HG03521 (cell line): ENCODE results near the gene SPDEF.

Experiments
- ATAC-seq: cut with Tn5 transposase; IDR thresholded peaks from one replicate; pipeline ENCODE4 v1.9.1; 2021; ENCODE audit warnings: mild to moderate bottlenecking, moderate library complexity; ENCODE audit not compliant: unreplicated experiment

Gene SPDEF

DNA sequence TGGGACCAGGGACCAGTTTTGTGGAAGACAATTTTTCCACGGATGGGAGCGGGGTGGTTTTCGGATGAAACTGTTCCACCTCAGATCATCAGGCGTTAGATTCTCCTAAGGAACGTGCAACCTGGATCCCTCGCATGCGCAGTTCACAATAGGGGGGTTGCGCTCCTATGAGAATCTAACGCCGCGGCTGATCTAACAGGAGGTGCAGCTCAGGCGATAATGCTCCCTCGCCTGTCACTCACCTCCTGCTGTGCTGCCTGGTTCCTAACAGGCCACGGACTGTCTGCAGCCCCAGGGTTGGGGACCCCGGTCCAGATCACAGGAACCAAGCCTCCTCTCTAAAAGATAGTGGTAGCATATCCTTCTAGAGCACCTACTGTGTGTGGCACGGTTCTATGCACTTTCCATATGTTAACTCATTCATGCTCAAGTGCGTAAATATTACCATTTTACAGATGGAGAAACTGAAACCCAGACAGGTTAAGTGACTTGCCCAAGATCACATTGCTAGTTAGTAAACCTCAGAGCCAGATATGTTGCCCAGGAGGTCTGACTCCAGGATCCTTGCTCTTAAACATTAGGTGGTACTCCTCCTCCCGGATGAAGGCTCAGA is 25.3 kb downstream of the SPDEF start:
- ATAC-seq: no peak

DNA sequence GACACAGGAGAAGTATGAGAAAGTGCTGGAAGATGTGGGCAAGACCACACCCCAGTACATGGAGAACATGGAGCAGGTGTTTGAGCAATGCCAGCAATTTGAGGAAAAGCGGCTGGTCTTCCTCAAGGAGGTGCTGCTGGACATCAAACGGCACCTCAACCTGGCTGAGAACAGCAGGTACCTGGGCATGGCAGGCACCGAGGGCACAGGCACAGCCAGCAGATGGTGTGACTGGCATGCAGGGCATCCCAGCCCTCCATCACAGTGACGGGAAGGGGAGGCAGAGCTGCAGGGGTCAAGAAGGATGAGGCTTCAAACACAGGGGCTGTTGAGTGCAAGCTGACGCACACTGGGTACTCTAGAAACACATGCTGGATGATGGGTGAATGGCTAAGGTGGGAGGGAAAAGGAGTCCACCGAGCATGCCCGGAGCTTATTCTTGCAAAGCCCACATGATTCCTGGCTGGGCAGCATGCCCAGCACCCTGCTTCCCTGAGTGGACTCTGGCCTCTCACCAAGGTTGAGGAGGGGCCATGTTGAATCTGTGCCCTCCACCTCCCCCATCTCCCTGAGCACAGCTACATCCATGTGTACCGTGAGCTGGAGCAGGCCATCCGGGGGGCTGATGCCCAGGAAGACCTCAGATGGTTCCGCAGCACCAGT is 26.3 kb downstream of the SPDEF start:
- no peak for ATAC-seq

DNA sequence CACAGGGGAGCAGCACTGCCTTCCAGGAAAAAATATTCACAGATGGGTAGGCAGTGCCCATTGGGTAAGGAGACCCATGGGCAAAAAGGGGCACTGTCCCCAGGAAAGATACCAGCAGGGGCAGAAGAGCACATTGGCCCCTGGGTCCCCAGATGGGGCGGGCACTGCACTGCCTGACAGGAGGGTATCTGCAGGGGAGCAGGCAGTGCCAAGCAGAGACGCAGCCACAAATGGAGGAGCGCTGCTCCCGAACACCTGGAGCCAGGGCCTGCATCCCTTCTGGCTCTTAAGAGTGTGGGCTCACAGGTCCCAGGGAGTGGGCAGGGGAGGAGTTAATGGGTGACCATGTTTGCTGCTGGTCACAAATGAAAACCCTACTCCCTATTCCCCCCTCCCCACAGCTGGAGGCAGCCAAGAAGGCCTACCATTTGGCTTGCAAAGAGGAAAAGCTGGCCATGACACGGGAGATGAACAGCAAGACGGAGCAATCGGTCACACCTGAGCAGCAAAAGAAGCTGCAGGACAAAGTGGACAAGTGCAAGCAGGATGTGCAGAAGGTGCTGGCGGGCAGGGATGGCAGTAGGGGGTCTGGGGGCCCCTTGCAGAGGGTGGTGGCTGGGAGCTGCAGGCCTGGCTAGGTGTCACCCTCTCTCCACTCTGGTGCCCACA is 27.0 kb downstream of the SPDEF start:
- ATAC-seq: no peak

DNA sequence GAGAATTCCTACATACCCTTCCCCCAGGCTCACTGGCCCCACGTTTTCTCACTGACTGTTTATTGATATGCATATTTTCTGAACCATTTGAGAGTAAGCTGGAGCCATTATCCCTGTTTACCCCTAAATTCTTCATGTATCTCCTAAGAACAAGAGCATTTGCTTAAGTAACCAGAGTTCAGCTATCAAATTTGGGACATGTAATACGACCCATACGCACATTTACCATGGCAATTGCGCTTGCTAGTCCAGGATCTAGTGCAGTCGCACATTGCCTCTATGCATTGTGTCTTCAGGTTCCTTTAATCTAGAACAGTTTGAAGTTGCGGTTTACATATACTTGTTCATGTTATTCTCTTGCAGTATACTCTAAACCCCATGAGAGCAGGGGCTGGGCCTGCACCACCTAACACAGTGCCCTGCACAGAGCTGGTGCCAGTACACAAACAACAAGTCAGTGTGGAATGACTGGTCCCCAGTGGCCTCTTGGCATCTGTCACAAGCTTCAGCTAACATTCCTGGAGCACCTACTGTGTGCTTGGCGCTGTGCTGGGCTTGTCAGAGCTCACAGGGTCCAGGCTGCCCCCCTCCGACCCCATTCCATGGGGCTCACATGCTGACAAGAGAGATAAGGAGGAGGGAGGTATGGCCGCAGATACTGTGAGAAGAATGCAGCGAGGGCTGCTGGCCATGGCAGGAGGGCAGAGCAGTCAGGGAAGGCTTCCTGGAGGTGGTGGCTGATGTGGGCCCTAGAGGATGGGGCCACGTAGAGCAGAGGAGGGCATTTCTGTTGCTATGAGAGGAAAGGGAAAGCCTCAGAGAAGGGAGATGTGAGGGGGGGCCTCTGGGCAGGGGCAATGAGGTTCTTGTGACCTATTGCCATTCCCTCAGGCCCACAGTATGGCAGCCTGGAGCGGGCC is 28.1 kb downstream of the SPDEF start:
- ATAC-seq: no peak

DNA sequence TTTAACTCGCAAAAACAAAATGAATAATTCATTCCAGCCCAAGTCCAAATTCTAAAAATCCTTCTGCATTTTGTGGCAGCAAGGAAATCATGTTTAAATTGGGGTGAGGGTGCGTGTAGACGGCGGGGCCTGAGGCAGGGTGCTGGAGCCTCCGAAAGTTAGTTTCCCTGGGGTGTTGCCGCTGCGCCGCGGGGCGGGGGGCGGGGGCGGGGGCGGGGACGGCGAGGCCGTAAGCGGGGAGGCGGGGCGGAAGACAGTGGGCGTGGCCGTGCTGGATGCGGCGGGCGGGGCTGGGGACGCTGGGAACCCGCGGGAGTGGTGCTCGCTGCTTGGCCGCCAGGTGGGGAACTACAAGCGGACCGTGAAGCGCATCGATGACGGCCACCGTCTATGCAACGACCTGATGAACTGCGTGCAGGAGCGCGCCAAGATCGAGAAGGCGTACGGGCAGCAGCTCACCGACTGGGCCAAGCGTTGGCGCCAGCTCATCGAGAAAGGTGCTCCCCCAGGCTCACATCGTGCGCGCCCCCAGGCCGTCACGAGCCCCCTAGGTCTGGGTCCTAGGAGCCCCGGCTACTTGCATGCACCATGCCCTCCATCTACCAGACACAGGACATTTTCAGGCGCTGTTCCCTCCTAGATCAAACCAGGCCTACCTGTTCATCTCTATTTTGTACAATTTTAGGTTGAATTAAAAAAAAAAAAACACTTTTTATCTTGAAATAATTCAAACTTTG is 29.0 kb downstream of the SPDEF start:
- peak; percentile 82 for ATAC-seq

DNA sequence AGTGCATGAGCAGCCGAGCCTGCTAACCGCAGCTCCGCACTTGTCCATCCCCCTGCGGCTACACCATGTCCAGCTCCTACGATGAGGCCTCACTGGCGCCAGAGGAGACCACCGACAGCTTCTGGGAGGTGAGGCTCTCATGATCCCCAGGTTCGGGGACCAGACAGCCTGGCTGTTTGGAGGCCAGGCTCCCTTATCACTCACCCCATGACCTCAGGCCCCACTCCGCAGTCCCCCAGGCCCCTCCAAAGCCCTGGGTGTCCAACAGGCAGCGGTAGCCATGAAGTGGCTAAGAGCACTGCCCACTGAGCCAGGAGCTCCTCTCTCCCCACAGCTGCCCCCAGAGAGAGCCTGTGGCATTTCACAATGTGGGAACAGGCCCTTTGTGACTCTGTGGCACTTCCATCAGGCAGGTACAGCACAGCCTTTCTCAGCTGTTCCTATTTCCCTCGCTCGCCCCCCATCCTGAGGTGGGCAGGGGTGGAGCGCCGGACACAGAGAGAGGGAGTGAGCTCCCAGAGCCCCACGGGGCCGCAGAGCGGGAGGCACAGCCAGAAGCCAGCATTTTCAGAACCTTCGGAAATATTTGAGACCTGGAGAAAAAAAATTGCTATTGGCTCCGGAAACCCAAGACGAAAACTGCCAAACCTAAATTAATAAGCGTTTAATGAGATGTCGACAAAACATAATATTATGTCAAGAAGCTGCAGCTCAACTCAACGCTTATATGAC is 29.7 kb downstream of the SPDEF start:
- no peak for ATAC-seq

DNA sequence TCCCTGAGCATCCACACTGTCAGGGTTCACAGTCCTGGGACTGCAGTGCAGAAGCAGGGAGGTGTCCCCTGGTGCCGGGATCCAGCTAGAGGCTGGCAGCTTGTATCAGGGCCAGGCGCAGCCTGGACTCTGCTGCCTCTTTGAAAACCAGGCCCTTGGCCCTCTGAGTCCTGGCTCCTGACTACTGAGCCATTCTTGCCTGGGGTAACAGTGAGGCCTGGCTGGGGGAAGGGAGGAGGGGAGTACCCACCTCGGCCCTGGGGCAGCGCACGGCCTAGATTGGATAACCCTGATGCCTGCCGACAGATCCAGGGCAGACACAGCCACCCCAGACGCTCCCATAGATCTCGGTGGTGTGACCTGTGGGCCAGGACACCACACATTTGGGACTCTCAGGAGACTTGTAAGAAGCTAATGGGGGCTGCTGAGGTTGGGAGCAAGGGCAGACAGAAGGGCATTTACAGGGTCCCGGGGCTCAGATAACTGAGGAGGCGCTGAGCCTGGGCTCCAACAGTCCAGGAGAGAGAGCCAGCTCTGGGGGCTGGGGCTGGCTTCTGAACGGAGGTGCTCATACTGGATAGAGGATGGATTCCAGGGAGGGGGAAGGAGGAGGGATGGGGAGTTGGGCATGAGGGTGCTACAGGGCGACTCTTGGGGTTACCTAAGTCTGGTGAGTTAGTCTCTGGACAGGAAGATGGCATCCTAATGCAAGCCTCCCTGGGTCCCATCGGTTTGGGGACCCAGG is 30.5 kb downstream of the SPDEF start:
- no peak for ATAC-seq

DNA sequence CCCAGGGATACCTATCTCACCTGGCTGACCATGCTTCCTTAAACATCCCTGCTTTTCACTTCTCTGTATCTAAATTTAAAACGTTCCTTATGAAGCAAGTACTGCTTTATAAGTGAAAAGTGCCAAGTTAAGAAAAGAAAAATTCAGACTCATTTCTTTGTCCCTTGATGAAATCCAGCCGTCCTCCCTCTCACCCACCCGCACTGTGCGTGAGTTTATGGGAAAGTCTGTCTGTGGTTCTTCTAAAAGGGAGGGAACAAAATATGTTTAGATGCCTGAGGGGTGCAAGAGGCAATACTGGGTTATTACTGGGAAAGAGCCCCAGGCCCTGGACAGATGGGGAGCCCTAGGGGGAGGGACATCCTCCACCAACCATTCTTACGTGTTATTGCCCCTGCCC is 31.2 kb downstream of the SPDEF start:
- ATAC-seq: no peak

DNA sequence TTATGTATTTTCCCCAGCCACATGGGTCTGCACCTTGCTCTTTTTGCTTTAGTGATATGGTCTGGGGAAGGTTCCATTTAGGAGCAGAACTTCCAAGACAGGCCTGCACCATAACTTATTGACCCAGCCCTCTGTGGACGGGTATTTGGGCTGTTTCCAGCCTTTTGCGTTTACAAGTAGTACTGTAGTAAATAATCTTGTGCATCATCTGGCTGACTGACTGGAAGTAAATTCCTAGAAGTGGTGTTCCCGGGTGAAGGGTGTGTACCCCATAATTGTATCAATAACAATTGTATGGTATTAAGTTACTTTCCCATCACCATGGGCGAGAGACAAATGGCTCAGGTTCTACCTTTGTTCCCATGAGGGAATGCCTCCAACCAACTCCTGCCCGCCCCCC is 31.6 kb downstream of the SPDEF start:
- ATAC-seq: no peak

DNA sequence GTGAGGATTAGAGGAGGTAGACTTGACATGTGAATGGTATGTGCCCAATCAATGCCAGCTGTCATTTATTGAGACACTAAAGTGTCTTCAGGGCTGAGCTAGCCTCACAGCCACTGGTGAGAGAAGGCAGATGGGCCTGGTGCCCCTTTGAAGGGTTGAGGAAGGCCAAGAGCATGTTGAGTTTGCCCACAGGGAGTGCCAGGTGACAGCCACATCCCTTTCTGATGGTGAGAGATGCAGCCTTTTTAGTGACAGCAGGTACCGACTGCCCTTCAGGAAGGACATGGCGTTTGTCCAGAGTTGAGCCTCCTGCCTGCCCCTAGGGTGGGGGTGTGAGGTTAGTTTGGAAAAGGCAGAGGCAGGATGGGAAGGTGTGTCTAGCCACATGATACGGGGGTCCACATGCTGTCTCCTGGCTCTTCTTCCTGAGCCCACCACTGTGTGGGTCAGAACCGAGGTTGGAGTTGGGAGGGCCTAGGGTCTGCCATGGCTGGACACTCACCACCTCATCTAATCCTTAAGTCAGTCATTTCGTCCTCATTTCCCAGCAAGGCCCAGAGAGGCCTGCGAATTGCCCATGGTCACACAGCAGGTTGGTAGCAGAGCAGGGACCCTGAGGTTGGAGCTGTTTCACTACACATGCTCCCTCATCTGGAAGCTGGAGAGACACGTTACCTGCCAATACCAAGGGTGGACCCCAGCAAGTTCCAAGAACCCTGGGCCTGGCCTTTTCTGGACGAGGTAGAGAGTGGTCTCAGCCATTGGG is 32.5 kb downstream of the SPDEF start:
- ATAC-seq: no peak

DNA sequence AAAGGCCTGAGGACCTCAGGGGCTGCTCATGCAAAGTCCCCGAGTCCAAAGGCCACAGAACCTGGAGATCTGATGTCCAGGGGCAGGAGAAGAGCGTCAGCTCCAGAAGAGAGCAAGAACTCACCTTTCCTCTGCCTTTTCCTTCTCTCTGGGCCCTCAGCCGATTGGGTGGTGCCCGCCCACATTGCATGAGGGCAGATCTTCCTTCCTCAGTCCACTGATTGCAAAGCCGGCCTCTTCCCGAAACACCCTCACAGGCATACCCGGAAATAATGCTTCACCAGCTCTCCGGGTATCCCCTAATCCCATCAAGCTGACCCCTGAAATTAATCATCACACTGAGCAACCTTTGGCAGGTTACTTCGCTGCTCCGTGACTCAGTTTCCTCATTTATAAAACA is 33.4 kb downstream of the SPDEF start:
- ATAC-seq: no peak

DNA sequence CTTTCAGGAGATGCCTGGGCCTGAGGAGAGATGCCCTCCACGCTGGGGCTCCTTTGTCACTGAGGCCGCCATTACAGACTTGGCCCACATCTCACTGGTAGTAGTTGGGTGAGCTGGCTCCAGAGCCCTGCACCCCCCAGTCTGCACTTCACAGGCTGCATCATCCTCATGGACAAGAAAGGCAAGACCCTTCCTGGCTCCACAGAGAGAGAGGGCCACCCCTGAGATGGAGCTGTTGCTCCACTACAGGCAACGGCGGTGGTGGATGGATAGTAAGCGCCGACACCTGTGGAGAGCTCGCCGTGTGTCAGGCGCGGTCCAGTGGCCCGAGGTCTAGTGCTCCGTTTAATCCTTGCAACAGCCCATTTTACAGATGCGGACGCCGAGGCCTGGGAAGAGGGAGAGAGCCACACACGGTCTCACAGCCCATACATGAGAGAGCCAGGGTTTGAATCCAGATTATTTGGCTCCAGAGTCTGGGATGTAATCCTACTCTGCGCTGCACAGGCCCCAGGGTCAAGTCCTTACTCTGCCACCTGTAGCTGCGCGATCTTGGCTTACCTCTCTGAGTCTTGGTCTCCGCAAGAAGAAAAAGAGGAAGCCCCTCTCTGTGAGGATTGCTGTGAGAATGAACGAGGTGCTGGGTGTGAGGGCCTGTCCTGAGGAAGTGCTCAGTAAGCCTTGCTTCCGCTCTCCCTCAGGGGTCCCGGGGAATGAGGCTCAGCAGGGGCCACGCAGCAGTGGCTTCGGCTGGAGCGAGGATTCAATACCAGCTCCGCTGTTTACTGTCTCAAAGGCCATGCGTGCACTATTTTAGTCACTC is 34.5 kb downstream of the SPDEF start:
- no peak for ATAC-seq

DNA sequence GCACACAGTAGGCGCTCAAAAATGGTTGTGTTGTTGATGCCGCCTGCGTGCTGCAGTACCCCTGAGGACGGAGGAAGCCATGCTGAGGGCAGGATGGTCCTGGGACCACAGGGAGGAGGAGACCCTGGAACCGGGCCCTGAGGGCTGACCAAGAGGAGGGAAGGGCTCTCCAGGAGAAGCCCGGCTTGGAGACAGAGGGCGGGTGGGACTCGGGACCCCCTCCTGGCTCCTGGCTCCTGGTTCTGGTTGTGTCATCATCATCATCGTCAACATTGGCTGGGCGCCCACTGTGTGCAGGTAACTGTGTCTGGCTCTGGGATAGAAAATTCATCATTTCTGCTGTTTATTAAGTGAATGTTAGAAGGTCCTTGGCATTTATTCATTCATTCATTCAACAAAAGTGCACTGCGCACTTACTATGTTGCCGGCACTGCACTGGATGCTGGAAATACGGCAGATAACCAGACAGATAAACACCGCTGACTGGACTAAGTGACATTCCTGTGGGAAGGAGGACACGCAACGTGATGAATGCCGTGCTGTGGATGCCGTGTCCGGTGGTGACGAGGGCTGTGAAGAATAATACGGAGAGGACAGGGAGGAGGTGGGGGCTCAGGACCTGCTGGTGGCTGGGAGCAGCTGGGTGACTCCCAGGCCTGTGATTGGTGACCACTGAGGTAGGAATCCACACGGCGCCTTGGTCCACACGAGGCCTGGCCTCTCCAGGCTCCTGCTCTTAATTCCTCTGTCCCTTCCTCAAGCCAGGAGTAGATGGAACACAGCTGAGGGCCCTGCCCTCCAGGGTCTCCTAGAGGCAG is 35.3 kb downstream of the SPDEF start:
- no peak for ATAC-seq

DNA sequence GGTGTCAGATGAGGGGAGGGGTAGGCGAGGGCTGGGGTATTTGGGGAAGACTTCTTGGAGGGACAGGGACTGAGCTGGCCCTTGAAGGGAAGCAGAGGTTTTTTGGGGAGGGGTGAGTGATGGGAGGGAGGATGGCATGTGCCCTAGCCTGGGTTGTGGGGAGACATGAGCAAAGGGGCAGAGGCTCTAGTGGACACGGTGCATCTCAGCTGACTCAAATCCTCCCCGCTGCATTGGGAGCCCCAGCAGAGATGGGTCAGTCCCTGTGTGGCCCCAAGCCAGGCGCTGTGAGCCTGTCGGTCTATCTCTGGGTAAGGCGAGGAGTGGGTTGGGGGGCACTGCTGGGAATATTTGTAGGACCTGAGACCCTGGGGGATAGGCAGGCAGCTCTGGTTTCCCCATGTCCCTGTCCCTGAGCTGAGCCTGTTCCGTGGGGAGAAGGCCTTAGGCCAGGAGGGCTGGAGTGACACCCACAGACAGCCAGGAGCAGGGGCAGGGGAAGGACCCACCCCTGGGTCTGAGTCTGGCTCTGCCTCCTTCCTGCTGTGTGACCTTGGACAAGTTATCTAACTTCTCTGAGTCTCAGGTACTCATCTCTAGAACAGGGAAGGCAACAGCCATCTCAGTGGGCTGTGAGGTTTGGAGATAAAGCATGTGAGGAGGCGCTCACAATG is 36.0 kb downstream of the SPDEF start:
- no peak for ATAC-seq

DNA sequence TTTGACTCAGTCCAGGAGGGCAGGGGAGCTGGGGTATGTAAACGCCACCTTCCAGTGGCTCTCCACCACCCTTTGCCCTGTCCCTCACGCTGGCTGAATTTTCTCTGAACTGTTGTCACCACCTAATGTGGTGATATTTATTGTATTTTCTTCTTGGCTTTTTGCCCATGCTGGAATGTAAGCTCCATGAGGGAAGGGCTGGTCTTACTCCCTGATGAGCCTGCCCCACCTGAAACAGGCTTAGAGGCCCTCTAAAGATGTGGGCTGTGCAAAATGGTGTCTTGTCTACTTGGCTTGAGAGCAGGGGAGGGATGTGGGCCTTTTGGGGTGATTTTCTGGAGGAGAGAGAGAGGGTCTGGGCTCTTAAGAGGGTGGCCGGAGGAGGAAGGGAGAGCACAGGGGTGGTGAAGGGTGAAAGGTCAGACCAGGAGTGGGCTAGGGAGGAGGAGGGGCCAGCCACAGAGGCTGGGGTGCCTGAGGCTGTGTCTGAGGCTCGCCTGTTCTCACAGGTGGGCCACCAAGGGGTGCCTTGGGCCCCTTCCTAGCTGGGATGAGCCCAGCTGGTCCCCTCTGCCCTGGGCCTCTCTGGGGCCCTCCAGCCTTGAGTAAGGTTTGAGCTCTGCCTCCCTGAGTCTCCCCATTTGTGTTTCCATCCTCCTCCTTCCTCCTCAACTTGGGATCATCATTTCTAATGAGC is 37.3 kb downstream of the SPDEF start:
- no peak for ATAC-seq

DNA sequence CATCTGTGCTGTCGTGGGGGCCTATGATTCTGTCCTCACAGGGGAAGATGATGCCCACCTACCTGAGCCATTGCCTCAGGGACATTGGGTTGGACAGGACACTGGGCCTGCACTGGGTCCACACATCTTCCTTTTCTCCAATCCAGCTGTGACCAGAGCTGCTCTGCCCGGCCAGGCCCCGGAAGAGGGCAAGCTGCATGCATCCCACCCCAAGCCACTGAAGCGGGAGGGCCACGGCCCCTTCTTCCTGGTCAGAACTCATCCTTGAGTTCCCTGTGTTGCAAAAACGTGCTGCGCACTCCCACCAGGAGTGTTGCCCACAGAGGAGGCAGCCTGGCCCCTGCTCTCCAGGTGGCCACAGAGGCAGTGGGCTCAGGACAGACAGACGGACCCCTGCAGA is 38.2 kb downstream of the SPDEF start:
- ATAC-seq: no peak
